GM12872 (cell line): ENCODE results near the gene ZBTB37.

Source experiments
- TF ChIP-seq, protein P1 (sequence below): IDR thresholded peaks from 3 replicates; pipeline ENCODE4 v1.5.1; 2011; ENCODE audit warnings: low read depth, mild to moderate bottlenecking, low read length, moderate library complexity; ENCODE audit not compliant: insufficient read depth

Gene ZBTB37

GRCh38 chr1:173852105-173852504 is 16.1 kb upstream of the ZBTB37 start:
- TF ChIP-seq, protein P1, sequence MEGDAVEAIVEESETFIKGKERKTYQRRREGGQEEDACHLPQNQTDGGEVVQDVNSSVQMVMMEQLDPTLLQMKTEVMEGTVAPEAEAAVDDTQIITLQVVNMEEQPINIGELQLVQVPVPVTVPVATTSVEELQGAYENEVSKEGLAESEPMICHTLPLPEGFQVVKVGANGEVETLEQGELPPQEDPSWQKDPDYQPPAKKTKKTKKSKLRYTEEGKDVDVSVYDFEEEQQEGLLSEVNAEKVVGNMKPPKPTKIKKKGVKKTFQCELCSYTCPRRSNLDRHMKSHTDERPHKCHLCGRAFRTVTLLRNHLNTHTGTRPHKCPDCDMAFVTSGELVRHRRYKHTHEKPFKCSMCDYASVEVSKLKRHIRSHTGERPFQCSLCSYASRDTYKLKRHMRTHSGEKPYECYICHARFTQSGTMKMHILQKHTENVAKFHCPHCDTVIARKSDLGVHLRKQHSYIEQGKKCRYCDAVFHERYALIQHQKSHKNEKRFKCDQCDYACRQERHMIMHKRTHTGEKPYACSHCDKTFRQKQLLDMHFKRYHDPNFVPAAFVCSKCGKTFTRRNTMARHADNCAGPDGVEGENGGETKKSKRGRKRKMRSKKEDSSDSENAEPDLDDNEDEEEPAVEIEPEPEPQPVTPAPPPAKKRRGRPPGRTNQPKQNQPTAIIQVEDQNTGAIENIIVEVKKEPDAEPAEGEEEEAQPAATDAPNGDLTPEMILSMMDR, result no peak

- TF ChIP-seq, protein P1, result no peak
Observed at GRCh38 chr1:173853074-173853473, 15.1 kb upstream of the ZBTB37 start.

GRCh38 chr1:173856014-173856413 is 12.2 kb upstream of the ZBTB37 start:
- TF ChIP-seq, protein P1, result no peak

DNA sequence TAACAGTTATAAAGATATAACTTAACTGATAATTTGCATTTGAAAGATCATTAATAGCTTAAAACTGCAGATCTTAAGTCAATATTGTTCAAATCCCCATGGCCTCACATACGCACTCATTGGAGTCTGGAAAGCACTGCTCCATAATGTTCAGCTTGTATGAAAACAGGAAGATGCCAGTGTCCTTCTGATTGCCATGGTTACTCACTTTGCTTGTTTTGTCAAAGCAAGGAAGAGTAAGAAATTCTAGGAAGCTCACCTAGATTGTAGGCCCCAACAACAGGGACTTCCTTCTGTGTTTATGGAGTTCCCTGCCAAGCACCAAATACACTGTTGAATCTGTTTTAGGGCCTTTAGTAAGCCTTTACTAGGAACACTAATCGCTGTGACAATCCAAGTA is 11.3 kb upstream of the ZBTB37 start:
- TF ChIP-seq, protein P1, result no peak

DNA sequence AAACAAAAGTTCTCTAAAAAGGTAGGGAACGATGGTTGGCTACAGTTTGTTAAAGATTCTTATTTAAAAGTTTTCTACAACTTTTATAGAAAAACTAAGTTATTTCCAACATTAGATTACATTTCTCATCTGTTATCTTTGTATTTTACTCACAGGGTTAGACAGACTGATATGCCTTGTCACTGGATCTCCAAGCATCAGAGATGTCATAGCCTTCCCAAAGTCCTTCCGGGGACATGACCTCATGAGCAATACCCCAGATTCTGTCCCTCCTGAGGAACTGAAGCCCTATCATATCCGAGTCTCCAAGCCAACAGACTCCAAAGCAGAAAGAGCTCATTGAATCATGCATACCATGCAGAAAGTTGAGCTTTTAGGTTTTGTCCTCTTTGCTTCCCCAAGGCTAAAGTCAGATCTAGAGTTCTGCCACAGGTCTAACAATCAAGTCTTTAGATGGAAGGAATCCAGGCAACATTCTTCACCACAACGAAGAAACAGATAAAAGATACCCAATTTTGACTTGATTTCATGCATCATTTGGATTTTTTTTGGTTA is 10.7 kb upstream of the ZBTB37 start:
- TF ChIP-seq, protein P1, result no peak

DNA sequence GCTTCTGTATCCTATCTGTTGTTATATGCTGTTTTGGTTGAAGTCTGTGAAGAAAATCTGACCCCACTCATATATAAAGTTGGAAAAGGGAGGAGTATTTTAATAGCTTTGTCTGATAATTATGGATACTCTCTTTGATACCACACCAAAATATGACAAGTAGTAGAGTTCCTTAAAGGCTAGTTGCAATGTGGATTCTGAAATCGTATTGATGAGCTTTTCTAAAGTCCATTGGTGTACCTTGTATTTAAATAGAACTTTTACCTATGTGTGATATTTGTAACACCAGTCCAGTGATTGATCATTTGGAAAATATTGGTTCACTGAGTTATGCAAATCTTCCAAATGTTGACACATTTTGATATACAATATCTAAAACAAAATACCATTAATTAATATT is 8.1 kb upstream of the ZBTB37 start:
- TF ChIP-seq, protein P1, result no peak

DNA sequence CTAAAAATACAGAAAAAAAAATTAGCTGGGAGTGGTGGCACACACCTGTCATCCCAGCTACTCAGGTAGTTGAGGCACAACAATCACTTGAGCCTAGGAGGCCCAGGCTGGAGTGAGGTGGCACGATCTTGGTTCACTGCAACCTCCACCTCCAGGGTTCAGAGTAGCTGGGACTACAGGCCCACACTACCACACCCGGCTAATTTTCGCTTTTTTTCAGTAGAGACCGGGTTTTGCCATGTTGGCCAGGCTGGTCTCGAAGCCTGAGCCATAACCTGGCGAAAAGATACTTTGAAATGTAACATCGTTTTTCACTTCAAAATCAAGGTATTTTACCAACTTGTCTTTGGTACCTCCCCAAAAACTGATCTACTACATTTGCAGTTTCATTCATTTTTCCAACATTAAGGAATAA is 6.4 kb upstream of the ZBTB37 start:
- TF ChIP-seq, protein P1, result no peak
